Effector memory CD8-positive, alpha-beta T cell (primary cell): ENCODE results near the gene PARD3B.

Experiments used
- ATAC-seq: fragments of 150-1000 bp; cut with Tn5 transposase; replicated peaks from 2 replicates; pipeline ENCODE4 v1.10.0; 2021; ENCODE audit warnings: mild to moderate bottlenecking, moderate library complexity
- DNase-seq, 3 experiments: peaks; one replicate each; pipeline ENCODE4 v3.0.0; 2021
- H3K27ac Mint-ChIP-seq, 2 donors: one replicate each; pipeline ENCODE4 v1.8.0; 2022; ENCODE audit warnings: mild to moderate bottlenecking in 2 of 2, mixed read lengths in 2 of 2, moderate library complexity in 2 of 2
- H3K27me3 Mint-ChIP-seq, 2 donors: one replicate each; pipeline ENCODE4 v1.8.0; 2022; ENCODE audit warnings: mixed read lengths in 2 of 2
- H3K36me3 Mint-ChIP-seq: one replicate; pipeline ENCODE4 v1.8.0; 2022; ENCODE audit warnings: mild to moderate bottlenecking, moderate library complexity, mixed read lengths; ENCODE audit not compliant: insufficient read depth
- H3K4me1 Mint-ChIP-seq, 2 donors: one replicate each; pipeline ENCODE4 v1.8.0; 2022; ENCODE audit warnings: low read depth in 2 of 2, mixed read lengths in 2 of 2
- H3K4me3 Mint-ChIP-seq, 2 donors: one replicate each; pipeline ENCODE4 v1.8.0; 2022; ENCODE audit warnings: mild to moderate bottlenecking in 2 of 2, mixed read lengths in 2 of 2, moderate library complexity in 2 of 2
- H3K9me3 Mint-ChIP-seq, 2 donors: one replicate each; pipeline ENCODE4 v1.8.0; 2022; ENCODE audit warnings: mixed read lengths in 2 of 2

PARD3B gene

DNA sequence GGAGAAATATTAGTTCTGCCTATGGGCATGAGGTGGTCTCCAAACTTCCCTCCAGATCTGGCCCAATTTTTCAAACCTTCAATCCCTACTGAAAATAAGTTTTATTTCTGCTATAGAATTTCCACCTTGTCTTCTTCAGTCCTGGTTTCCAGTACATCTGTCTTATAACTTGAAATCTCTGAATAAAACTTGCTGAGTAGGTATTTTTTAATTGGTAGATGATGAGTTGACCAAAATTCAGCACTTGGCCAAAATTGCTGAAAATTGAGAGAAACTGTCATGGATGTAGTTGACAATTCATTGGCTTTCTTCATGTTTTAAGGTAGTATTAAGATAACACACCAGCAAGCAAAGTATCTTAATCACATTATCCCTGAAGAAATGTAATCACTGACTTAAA is 206.2 kb downstream of the PARD3B start:
- H3K27me3 Mint-ChIP-seq, result no peaks in the 10 kb centered on the region
- ATAC-seq, result no peak
- no peak for DNase-seq
- no peaks in the 10 kb centered on the region for H3K36me3 Mint-ChIP-seq
- H3K27ac Mint-ChIP-seq, result no peak overlapping the region
- peaks cover 0 to 1% of the 10 kb centered on the region in 2 donors for H3K9me3 Mint-ChIP-seq
- no peak overlapping the region for H3K4me3 Mint-ChIP-seq
- no peaks in the 10 kb centered on the region for H3K4me1 Mint-ChIP-seq

DNA sequence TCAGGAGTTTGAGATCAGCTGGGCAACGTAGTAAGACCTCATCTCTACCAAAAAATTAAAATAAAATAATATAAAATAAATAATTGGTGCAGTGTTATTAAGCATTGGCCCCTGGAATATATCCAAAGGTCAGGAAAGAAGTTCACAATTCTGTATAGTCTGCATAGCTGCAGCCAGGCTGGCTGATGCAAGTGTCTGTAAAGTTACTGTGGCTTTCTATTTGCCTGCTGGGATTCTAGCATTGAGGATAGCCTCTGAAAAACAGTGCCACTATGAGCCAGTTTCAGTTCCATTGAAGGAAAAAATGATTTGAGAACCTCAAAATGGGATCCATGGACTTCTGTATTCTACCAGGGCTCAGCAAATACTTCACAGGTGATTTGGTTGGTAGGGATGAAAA is 208.6 kb downstream of the PARD3B start:
- ATAC-seq, result no peak
- Mint-ChIP-seq H3K4me1 (no peaks in the 10 kb centered on the region), H3K27ac (no peak overlapping the region), H3K36me3 (no peaks in the 10 kb centered on the region), H3K4me3 (no peak overlapping the region), H3K27me3 (no peaks in the 10 kb centered on the region), H3K9me3 (no peaks in the 10 kb centered on the region)
- no peak for DNase-seq

DNA sequence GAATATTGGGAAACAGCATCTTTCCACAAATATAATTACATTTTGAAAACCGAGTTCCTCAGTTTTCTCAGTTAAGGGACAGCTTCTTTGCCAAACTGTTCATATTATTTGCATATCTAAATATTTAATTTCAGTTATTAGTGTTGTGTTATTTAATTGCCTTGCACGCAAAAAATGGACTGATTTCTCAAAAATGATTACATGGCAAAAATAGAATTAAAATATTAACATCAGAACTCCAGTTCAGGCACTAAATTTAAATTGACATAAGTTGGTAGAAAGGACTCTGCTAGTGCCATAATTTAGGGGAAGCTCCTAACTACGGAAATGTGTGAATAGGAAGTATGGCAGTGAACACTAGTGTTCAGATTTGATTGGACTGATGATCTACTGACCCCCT is 209.6 kb downstream of the PARD3B start:
- Mint-ChIP-seq H3K9me3 (no peaks in the 10 kb centered on the region), H3K4me3 (no peak overlapping the region), H3K36me3 (no peaks in the 10 kb centered on the region), H3K4me1 (no peaks in the 10 kb centered on the region), H3K27me3 (no peaks in the 10 kb centered on the region), H3K27ac (no peak overlapping the region)
- ATAC-seq (no peak), DNase-seq (no peak)

DNA sequence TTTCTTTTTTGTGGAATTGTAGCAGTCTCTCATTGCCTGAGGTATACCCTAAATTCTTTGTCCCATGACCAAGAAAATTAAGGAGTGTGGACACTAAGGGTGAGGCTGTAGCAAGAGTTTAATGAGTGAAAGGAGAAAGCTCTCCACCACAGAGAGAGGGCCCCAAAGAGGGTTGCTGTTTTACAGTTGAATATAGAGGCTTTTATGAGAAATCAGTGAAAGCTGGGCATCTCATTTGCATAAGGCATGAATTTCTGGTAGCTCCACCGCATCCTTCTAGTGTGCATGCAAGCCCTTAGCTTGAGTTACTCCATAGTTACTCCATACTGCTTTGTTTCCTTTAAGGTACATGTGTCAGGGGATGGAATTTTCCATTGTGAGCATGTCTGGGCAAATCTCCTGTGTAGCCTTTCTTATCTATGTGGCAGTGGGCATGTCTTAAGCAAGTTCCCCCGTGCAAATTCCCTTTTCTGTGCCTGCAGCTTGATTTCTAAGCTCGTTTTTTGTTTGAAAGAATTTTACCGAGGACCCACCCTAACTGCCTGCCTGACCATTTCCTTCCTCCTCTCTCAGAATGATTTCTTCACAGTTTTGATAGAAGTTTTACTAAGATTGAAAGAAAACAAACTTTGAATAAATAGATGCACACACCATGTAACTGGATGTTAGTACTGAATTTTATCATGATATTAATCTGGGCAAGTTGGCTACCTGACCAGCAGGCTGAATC is 218.9 kb downstream of the PARD3B start:
- no peak overlapping the region for H3K4me3 Mint-ChIP-seq
- ATAC-seq (no peak), DNase-seq (no peak)
- H3K9me3 Mint-ChIP-seq, result peaks cover 0 to 3% of the 10 kb centered on the region in 2 donors
- H3K27ac Mint-ChIP-seq, result no peak overlapping the region
- H3K4me1 Mint-ChIP-seq, result no peaks in the 10 kb centered on the region
- H3K36me3 Mint-ChIP-seq, result no peaks in the 10 kb centered on the region
- no peaks in the 10 kb centered on the region for H3K27me3 Mint-ChIP-seq

DNA sequence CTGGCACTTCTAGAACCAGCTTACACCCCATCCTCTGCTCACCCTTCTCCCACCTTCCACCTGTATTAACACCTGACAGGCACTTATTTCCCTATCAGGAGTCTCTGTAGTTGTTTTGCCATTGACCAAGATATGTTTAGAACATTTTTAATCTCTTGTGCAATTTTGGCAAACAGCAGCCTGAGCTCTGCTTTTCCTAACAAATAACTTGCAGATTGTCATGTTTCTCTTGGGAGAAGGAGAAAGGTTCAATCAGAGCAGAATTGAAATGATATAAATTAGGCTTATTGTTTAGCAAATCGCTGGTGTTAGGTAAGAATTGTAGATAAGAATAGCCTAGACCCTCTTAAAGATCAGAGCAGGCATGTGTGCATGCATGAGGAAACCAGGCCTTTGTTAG is 225.5 kb downstream of the PARD3B start:
- H3K27ac Mint-ChIP-seq, result no peak overlapping the region
- no peak overlapping the region for H3K4me3 Mint-ChIP-seq
- ATAC-seq (no peak), DNase-seq (no peak)
- peaks cover 0 to 4% of the 10 kb centered on the region in 2 donors for H3K9me3 Mint-ChIP-seq
- no peaks in the 10 kb centered on the region for H3K27me3 Mint-ChIP-seq
- H3K36me3 Mint-ChIP-seq, result no peaks in the 10 kb centered on the region
- H3K4me1 Mint-ChIP-seq, result no peaks in the 10 kb centered on the region

DNA sequence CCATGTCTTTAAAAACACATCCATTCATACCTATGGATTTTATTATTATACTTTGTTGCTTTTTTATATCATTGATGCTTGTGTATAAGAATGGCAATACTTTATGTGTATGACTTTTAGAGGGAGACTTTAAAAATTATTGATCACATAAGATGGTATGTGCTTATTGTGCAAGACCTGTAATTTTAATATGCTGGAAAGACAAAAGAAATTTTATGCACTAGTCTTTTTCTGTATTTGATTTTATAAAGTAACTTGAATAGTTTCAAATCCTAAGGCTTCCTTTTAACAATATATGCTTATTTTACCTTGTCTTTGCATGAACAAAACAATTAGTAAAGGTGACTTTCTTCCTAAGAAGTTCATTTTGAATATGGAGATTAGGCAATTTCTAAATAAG is 226.4 kb downstream of the PARD3B start:
- Mint-ChIP-seq H3K9me3 (peaks cover 0 to 4% of the 10 kb centered on the region in 2 donors), H3K4me3 (no peak overlapping the region), H3K27me3 (no peaks in the 10 kb centered on the region), H3K27ac (no peak overlapping the region), H3K36me3 (no peaks in the 10 kb centered on the region), H3K4me1 (no peaks in the 10 kb centered on the region)
- DNase-seq (no peak), ATAC-seq (no peak)

DNA sequence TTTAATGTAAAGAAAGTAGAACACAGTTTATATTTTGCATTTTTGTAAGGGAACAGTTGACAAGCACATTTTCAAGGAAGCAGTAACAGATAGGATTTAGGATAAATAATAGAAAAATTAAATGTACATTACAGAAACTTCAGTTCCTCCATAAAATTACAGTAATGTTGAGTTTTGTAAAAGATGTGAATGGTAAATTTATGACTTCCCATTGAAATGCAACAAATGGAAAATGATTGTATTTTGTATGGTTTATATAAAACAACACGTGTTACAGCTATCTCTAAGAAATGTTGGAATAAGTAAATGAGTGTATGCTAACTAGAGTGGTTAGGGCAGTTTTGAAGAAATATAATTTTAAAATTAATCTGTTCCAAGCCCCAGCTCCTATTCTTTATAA is 227.3 kb downstream of the PARD3B start:
- ATAC-seq (no peak), DNase-seq (no peak)
- Mint-ChIP-seq H3K27me3 (no peaks in the 10 kb centered on the region), H3K9me3 (peaks cover 0 to 4% of the 10 kb centered on the region in 2 donors), H3K27ac (no peak overlapping the region), H3K4me3 (no peak overlapping the region), H3K36me3 (no peaks in the 10 kb centered on the region), H3K4me1 (no peaks in the 10 kb centered on the region)

DNA sequence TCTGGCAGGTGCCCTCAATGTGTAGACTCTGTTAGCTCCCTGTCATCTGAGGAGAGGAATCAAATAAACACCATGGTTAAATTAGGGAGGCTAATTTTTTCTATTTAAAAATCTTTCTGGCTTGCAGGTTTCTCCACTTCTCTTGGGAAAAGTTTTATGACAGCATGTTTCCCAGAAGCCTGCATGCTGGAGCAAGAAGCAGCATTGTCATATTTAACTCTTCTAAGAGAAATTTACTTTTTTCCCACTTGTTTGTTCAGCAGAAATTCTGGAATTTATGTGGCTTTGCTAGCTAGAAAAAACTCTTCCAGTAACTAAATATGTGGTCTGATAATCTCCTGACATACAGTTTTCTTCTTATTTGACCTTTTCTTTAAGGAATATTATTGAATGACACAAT is 230.5 kb downstream of the PARD3B start:
- no peaks in the 10 kb centered on the region for H3K27me3 Mint-ChIP-seq
- DNase-seq (no peak), ATAC-seq (no peak)
- no peaks in the 10 kb centered on the region for H3K36me3 Mint-ChIP-seq
- H3K27ac Mint-ChIP-seq, result no peak overlapping the region
- no peak overlapping the region for H3K4me3 Mint-ChIP-seq
- H3K9me3 Mint-ChIP-seq, result peaks cover 0 to 4% of the 10 kb centered on the region in 2 donors
- H3K4me1 Mint-ChIP-seq, result no peaks in the 10 kb centered on the region

DNA sequence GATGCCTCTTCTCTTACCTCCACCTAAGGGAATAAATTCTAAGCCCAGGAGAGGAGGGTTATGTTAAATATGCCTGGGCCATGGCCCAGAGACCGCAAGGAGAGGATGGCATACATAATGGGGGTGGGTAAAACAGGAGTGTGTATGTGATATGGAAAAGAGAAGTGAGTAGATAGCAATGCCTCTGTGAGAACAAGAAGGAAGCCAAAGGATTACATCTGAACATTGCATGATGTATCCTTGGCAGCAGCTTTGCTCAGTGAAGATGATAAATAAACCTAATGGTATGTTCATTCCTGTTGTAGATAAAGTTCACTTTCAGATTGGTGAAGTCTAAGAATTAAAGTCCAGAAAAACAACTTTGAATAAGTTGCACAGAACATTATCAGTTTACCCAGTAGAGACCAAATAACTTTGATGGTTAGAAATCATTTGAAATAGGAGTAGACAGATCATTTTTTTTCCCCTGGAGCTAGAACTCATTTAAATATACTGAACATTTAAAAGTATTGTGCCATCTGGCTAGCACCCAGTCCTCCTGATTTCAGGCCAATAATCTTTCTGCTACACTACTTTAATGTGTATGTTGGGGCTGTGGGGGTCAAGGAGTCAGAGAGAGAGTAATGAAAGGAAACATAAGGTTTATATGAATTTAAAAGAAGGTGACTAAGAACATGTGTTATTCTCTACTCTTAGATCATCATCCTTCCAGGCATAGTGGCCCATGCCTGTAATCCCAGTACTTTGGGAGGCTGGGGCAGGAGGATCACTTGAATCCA is 231.7 kb downstream of the PARD3B start:
- no peak overlapping the region for H3K4me3 Mint-ChIP-seq
- DNase-seq (no peak), ATAC-seq (no peak)
- H3K27me3 Mint-ChIP-seq, result no peaks in the 10 kb centered on the region
- no peaks in the 10 kb centered on the region for H3K36me3 Mint-ChIP-seq
- H3K9me3 Mint-ChIP-seq, result peaks cover 0 to 4% of the 10 kb centered on the region in 2 donors
- H3K27ac Mint-ChIP-seq, result no peak overlapping the region
- H3K4me1 Mint-ChIP-seq, result no peaks in the 10 kb centered on the region

DNA sequence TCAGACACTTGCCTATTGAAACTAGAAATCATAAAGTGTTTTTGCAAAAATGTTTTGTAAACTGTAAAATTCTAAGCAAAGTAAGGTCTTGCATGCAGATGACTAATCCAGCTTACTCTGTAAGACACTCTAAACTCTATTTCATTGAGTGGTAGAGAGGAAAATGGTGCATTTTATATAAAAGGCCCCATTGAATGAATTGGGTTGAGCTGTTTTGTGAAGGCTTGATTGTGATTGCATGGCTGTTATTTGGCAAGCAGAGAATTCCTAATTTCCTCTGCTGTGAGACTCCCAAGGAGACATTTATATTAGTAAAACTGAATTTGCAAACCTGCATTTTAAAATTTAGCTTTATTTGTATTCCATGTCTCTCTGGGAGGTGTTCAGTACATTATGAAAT is 234.5 kb downstream of the PARD3B start:
- Mint-ChIP-seq H3K4me3 (no peak overlapping the region), H3K27me3 (no peaks in the 10 kb centered on the region), H3K9me3 (no peaks in the 10 kb centered on the region), H3K36me3 (peaks cover 2% of the 10 kb centered on the region), H3K27ac (no peak overlapping the region), H3K4me1 (no peaks in the 10 kb centered on the region)
- DNase-seq (no peak), ATAC-seq (no peak)

DNA sequence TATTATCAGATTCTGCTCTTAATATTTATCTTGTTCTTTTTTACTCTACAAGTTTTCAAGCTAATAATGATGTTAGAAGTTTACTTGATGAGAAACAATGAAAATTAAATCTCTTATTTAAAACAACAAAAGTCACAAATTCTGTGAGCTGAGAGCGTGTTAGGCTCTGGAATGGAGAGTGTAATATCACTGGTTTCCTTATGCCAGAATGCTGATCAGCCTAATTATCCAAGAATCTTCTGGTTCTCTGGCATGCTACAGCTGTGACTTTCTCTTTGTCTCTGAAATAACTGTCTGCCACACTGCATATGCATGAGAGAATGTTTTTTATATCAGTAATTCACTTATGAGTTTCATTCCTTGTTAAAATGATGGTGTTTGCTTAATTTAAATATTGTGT is 236.7 kb downstream of the PARD3B start:
- Mint-ChIP-seq H3K4me3 (no peak overlapping the region), H3K9me3 (no peaks in the 10 kb centered on the region), H3K36me3 (peaks cover 2% of the 10 kb centered on the region), H3K27ac (no peak overlapping the region), H3K27me3 (no peaks in the 10 kb centered on the region), H3K4me1 (no peaks in the 10 kb centered on the region)
- DNase-seq (no peak), ATAC-seq (no peak)

DNA sequence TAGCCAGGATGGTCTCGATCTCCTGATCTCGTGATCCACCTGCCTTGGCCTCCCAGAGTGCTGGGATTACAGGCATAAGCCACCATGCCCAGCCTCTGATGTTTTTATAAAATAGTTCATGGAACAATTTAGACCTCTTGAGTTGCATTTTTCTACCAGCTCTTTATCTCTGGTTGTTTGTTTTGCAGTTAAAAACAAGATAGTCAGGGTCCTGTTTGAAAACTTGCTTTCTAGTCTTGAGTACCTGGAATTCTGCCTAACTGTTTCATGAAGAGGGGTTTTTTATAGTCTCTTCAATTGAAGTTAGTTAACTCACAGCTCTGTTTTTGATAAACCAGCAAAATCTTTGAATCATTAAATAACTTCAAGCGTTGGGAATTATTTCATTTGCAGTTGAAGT is 244.8 kb downstream of the PARD3B start:
- ATAC-seq, result no peak
- Mint-ChIP-seq H3K36me3 (no peaks in the 10 kb centered on the region), H3K4me1 (no peaks in the 10 kb centered on the region), H3K4me3 (no peak overlapping the region), H3K27ac (no peak overlapping the region), H3K9me3 (no peaks in the 10 kb centered on the region), H3K27me3 (no peaks in the 10 kb centered on the region)
- DNase-seq, result no peak

DNA sequence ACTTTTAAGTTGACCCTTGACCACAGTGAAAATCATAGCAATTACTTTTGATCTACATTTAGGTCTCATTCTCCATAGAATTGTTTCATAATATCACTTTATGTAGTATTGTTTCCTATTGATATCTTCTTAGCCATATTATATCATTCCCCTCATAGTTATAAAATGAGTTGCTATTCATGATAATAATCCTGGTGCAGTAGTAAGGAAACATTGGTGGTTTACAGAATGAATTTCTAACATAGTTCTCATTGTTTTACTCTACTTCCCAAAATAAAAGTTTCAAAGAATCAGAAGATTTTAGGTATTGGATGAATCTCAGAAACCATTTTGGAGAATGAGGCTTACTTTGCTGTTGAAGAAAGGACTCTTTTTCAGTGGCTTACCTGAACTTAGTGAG is 246.0 kb downstream of the PARD3B start:
- no peak for ATAC-seq
- Mint-ChIP-seq H3K4me3 (no peak overlapping the region), H3K36me3 (no peaks in the 10 kb centered on the region)

DNA sequence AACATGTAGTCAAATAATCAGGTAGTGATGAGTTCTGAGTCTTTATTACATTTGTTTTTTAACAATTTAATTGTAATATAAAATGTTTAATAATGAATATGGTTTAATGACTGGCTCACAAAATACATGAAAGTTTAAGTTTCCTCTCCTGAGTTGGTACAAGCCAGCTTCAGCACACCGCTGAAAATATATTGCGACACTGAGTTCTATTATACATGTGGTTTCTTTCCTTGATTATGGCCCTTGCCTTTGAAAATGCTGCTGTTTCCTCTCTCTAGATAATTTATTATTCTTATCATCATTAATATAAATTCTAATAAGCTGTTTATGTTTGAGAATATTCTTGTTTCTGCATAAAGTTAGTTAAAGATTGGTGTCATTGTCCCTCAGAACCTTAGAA is 249.3 kb downstream of the PARD3B start:
- Mint-ChIP-seq H3K27ac (no peak overlapping the region), H3K4me3 (no peak overlapping the region), H3K4me1 (no peaks in the 10 kb centered on the region), H3K9me3 (peaks cover 0 to 1% of the 10 kb centered on the region in 2 donors), H3K36me3 (peaks cover 5% of the 10 kb centered on the region), H3K27me3 (no peaks in the 10 kb centered on the region)
- DNase-seq (no peak), ATAC-seq (no peak)

More for the DNA sequence above, 246.0 kb downstream of the PARD3B start:
- no peaks in the 10 kb centered on the region for H3K4me1 Mint-ChIP-seq
- no peak overlapping the region for H3K27ac Mint-ChIP-seq
- DNase-seq, result no peak
- peaks cover 0 to 1% of the 10 kb centered on the region in 2 donors for H3K9me3 Mint-ChIP-seq
- H3K27me3 Mint-ChIP-seq, result no peaks in the 10 kb centered on the region
